Panc1 (cell line): ENCODE results near the gene RELT. TPM values are rescaled to one million over a fixed set of nuclear protein-coding genes. Genes with fewer than 3 reads are reported as not detected.

Source experiments
- ATAC-seq: fragments of 200-7000 bp; cut with Tn5 transposase; 2 replicates; pipeline ENCODE4 v1.9.1; 2020; ENCODE audit warnings: mild to moderate bottlenecking, moderate library complexity
- BruUV-seq: library from RNA; stranded (reverse); fragments of 400-500 nt; replicated peaks from 2 replicates; lab custom pipeline; 2021; lab: Mats Ljungman, UMichigan
- CTCF ChIA-PET: fragments of 300-600 bp; sonication (Branson Sonifier 250); formaldehyde crosslinking; loops from one replicate; lab custom pipeline; 2022; ENCODE audit warnings: antibody characterized with exemption; lab: Charles Lee
- POLR2A ChIA-PET: fragments of 300-600 bp; sonication (Branson Sonifier 250); formaldehyde crosslinking; loops from one replicate; lab custom pipeline; 2022; ENCODE audit warnings: antibody characterized with exemption; lab: Charles Lee
- DNase-seq: peaks from one replicate; pipeline ENCODE4 v3.0.0-alpha.2; 2010; ENCODE audit warnings: low read depth, low spot score
- H3K27ac ChIP-seq: 2 replicates; pipeline ENCODE4 v1.5.1; 2011; ENCODE audit warnings: mild to moderate bottlenecking, low read length, inconsistent platforms
- H3K27me3 ChIP-seq: fragments of 200-500 bp; sonication (Bioruptor generic); 2 replicates; pipeline ENCODE4 v1.6.0; 2014; ENCODE audit warnings: low read length, inconsistent platforms; ENCODE audit not compliant: control insufficient read depth, insufficient read depth
- H3K36me3 ChIP-seq: fragments of 200-500 bp; sonication (Bioruptor generic); 2 replicates; pipeline ENCODE4 v1.5.1; 2014; ENCODE audit warnings: inconsistent platforms, mild to moderate bottlenecking, low read length, moderate library complexity; ENCODE audit not compliant: control insufficient read depth, insufficient read depth
- H3K4me1 ChIP-seq: 2 replicates; pipeline ENCODE4 v1.5.1; 2011; ENCODE audit warnings: inconsistent platforms, mild to moderate bottlenecking, low read length, moderate library complexity; ENCODE audit not compliant: control insufficient read depth, insufficient read depth
- H3K4me3 ChIP-seq, 2 experiments: 2 replicates each; pipeline ENCODE4 v1.5.1; 2011 to 2012; ENCODE audit warnings: low read depth in 2 of 2, low read length in 2 of 2, mild to moderate bottlenecking in 2 of 2, inconsistent platforms in 1 of 2, moderate library complexity in 1 of 2
- H3K9me3 ChIP-seq: fragments of 200-500 bp; sonication (Bioruptor generic); 2 replicates; pipeline ENCODE4 v1.5.1; 2014; ENCODE audit warnings: low read depth, mild to moderate bottlenecking, inconsistent platforms, low read length, moderate library complexity; ENCODE audit not compliant: control insufficient read depth, insufficient read depth
- CTCF ChIP-seq: fragments of 450-650 bp; IDR thresholded peaks from 2 replicates; pipeline ENCODE4 v1.5.1; 2017; ENCODE audit warnings: mild to moderate bottlenecking
- POLR2AphosphoS5 ChIP-seq: IDR thresholded peaks from 2 replicates; pipeline ENCODE4 v1.6.1; 2012; ENCODE audit warnings: mild to moderate bottlenecking, low read depth, low read length, moderate library complexity
- REST ChIP-seq, 2 experiments: IDR thresholded peaks; 2 replicates each; pipeline ENCODE4 v1.6.1; 2011 to 2012; ENCODE audit warnings: low read depth in 2 of 2, control low read depth in 1 of 2, low read length in 1 of 2, mild to moderate bottlenecking in 1 of 2, moderate library complexity in 1 of 2; ENCODE audit not compliant: insufficient read depth in 1 of 2
- SIN3A ChIP-seq: IDR thresholded peaks from 2 replicates; pipeline ENCODE4 v1.6.1; 2012; ENCODE audit warnings: low read depth, mild to moderate bottlenecking, low read length, moderate library complexity, borderline replicate concordance; ENCODE audit not compliant: insufficient read depth
- TCF7L2 ChIP-seq: IDR thresholded peaks from 2 replicates; pipeline ENCODE4 v1.6.1; 2011; ENCODE audit warnings: mild to moderate bottlenecking, low read depth, low read length, inconsistent platforms
- in situ Hi-C: cut with HindIII; loops from 2 replicates; pipeline ENCODE4 v1.10.0; 2016; ENCODE audit warnings: low sequenced_read_pairs, low pct_unique_long_range_greater_than_20kb
- intact Hi-C: fragments of 100-400 bp; cut with micrococcal nuclease; formaldehyde crosslinking; loops from one replicate; pipeline ENCODE4 v1.10.0; 2022; ENCODE audit not compliant: unreplicated experiment
- total RNA-seq: library from RNA; stranded (reverse); gene quantifications from one replicate; pipeline ENCODE4 v1.2.1, GENCODE V29; 2021; ENCODE audit not compliant: unreplicated experiment

RELT gene
- total RNA-seq, 1 experiment from 2014 or later: 11.3 TPM

GRCh38 chr11:73429121-73429750 lies 53.0 kb downstream of the RELT start:
- no peaks in the 10 kb centered on the region for H3K36me3 ChIP-seq
- TF ChIP-seq CTCF (no peak), REST (IDR thresholded peaks at IDR 0.05; ENCODE audit: insufficient read depth in 1 of 2, low read depth in 2 of 2, low read length in 1 of 2) (no peak), POLR2AphosphoS5 (no peak), SIN3A (no peak), TCF7L2 (no peak)
- intact Hi-C loops: no loop called here
- ChIA-PET POLR2A (no interaction called here), CTCF (interaction anchor here (0.6 to 0.7 kb wide), 2 partner anchors 23 to 77 kb away, joined by 4 to 5 read pairs; no protein-coding TSS in a partner anchor)
- ATAC-seq: no peak
- no TSS peak for BruUV-seq
- H3K27ac ChIP-seq: no peak overlapping the region
- in situ Hi-C loops: no loop called here
- no peak for DNase-seq
- H3K4me3 ChIP-seq: no peak overlapping the region
- H3K27me3 ChIP-seq: no peaks in the 10 kb centered on the region
- H3K9me3 ChIP-seq: no peaks in the 10 kb centered on the region
- no peaks in the 10 kb centered on the region for H3K4me1 ChIP-seq

- TF ChIP-seq POLR2AphosphoS5 (no peak), SIN3A (no peak), CTCF (no peak), REST (IDR thresholded peaks at IDR 0.05; ENCODE audit: insufficient read depth in 1 of 2, low read depth in 2 of 2, low read length in 1 of 2) (no peak), TCF7L2 (no peak)
Measured at GRCh38 chr11:73430326-73430725, 54.1 kb downstream of the RELT start.

More at GRCh38 chr11:73430326-73430725, 54.1 kb downstream of the RELT start:
- Histone ChIP-seq H3K4me3 (no peak overlapping the region), H3K27me3 (no peaks in the 10 kb centered on the region), H3K4me1 (no peaks in the 10 kb centered on the region), H3K9me3 (no peaks in the 10 kb centered on the region), H3K36me3 (no peaks in the 10 kb centered on the region), H3K27ac (no peak overlapping the region)
- CTCF ChIA-PET: interaction anchor here (0.7 kb wide), 1 partner anchor 76 kb away, joined by 4 read pairs; no protein-coding TSS in a partner anchor
- intact Hi-C loops: no loop called here
- in situ Hi-C loops: no loop called here
- no peak for DNase-seq
- no TSS peak for BruUV-seq
- peak; percentile 33; the same call in 1 of the 2 replicates for ATAC-seq
- POLR2A ChIA-PET: no interaction called here
